ENCODE results near the gene BTBD10. TPM values are rescaled to one million over a fixed set of nuclear protein-coding genes. Genes with fewer than 3 reads are reported as not detected.

The BTBD10 gene
- total and polyA plus RNA-seq, 2 donors (not counting 1 experiment from before 2014, with no cell fraction given) = 40.2 to 83.9 TPM

- H3K4me3 ChIP-seq (replicated peaks in 1 of 4; ENCODE audit: control extremely low read depth in 1 of 4, insufficient read depth in 1 of 4, low read depth in 3 of 4, low read length in 4 of 4) = no peak within 1 kb of the TSS
- no peak within 1 kb of the TSS for H3K9ac ChIP-seq (ENCODE audit: insufficient read depth, low read length)
- H3K27ac ChIP-seq (ENCODE audit: insufficient read depth, low read length) = no peak within 1 kb of the TSS
- no peak for DNase-seq (ENCODE audit: low read depth in 2 of 2)
- TF ChIP-seq EZH2 (IDR thresholded peaks at IDR 0.05; ENCODE audit: low read length, missing control alignments) = no peak
- TF ChIP-seq CTCF (conservative IDR thresholded peaks at IDR 0.05 in 1 of 2, IDR thresholded peaks at IDR 0.05 in 1 of 2; ENCODE audit: low read depth in 1 of 2, low read length in 2 of 2) = no peak
- no peaks in the 10 kb centered on the region for H3K36me3 ChIP-seq (ENCODE audit: control insufficient read depth, insufficient read depth, low read length)
- H3K4me1 ChIP-seq (ENCODE audit: control insufficient read depth, extremely low read depth, insufficient read depth, low read length) = no peaks in the 10 kb centered on the region
- H3K9me3 ChIP-seq (ENCODE audit: control insufficient read depth, insufficient read depth, low read depth, low read length) = no peaks in the 10 kb centered on the region
- no peaks in the 10 kb centered on the region for H3K79me2 ChIP-seq (ENCODE audit: control insufficient read depth, insufficient read depth, low read length)
- no peak within 1 kb of the TSS for H2AFZ ChIP-seq (ENCODE audit: low read length)
- no peak within 1 kb of the TSS for H3K4me2 ChIP-seq (ENCODE audit: extremely low read depth, insufficient read depth, low read length)
- H3K27me3 ChIP-seq (ENCODE audit: control insufficient read depth, insufficient read depth, low read length) = no peaks in the 10 kb centered on the region
- H4K20me1 ChIP-seq (ENCODE audit: control insufficient read depth, extremely low read depth, insufficient read depth, low read length) = no peaks in the 10 kb centered on the region
Measured at GRCh38 chr11:13495929-13496328, 32.9 kb upstream of the BTBD10 start, which contains the start of gene PTH. Gene PTH, minus strand, starts transcription at chr11:13495997. Its CDS starts 3,142 bp downstream, at chr11:13492855.

- H3K27me3 ChIP-seq (ENCODE audit: control insufficient read depth, insufficient read depth, low read length) = no peaks in the 10 kb centered on the region
- no peak overlapping the region for H2AFZ ChIP-seq (ENCODE audit: low read length)
- H3K27ac ChIP-seq (ENCODE audit: insufficient read depth, low read length) = no peak overlapping the region
- H3K4me2 ChIP-seq (ENCODE audit: extremely low read depth, insufficient read depth, low read length) = no peak overlapping the region
- no peak overlapping the region for H3K4me3 ChIP-seq (replicated peaks in 1 of 4; ENCODE audit: control extremely low read depth in 1 of 4, insufficient read depth in 1 of 4, low read depth in 3 of 4, low read length in 4 of 4)
- no peaks in the 10 kb centered on the region for H3K36me3 ChIP-seq (ENCODE audit: control insufficient read depth, insufficient read depth, low read length)
- DNase-seq (ENCODE audit: low read depth in 2 of 2) = no peak
- no peak for TF ChIP-seq EZH2 (IDR thresholded peaks at IDR 0.05; ENCODE audit: low read length, missing control alignments)
- TF ChIP-seq CTCF (conservative IDR thresholded peaks at IDR 0.05 in 1 of 2, IDR thresholded peaks at IDR 0.05 in 1 of 2; ENCODE audit: low read depth in 1 of 2, low read length in 2 of 2) = no peak
- H3K9ac ChIP-seq (ENCODE audit: insufficient read depth, low read length) = no peak overlapping the region
- H3K9me3 ChIP-seq (ENCODE audit: control insufficient read depth, insufficient read depth, low read depth, low read length) = no peaks in the 10 kb centered on the region
- H3K79me2 ChIP-seq (ENCODE audit: control insufficient read depth, insufficient read depth, low read length) = no peaks in the 10 kb centered on the region
- no peaks in the 10 kb centered on the region for H4K20me1 ChIP-seq (ENCODE audit: control insufficient read depth, extremely low read depth, insufficient read depth, low read length)
- H3K4me1 ChIP-seq (ENCODE audit: control insufficient read depth, extremely low read depth, insufficient read depth, low read length) = no peaks in the 10 kb centered on the region
Measured at GRCh38 chr11:13494051-13494450, 31.0 kb upstream of the BTBD10 start.

GRCh38 chr11:13487661-13488030 is 24.6 kb upstream of the BTBD10 start:
- DNase-seq (ENCODE audit: low read depth in 2 of 2) = no peak
- Histone ChIP-seq H3K79me2 (ENCODE audit: control insufficient read depth, insufficient read depth, low read length) (no peaks in the 10 kb centered on the region), H3K4me3 (replicated peaks in 1 of 4; ENCODE audit: control extremely low read depth in 1 of 4, insufficient read depth in 1 of 4, low read depth in 3 of 4, low read length in 4 of 4) (peak overlapping the region in 1 of 4 experiments; percentile 30), H3K4me2 (ENCODE audit: extremely low read depth, insufficient read depth, low read length) (no peak overlapping the region), H3K27ac (ENCODE audit: insufficient read depth, low read length) (no peak overlapping the region), H2AFZ (ENCODE audit: low read length) (no peak overlapping the region), H3K27me3 (ENCODE audit: control insufficient read depth, insufficient read depth, low read length) (no peaks in the 10 kb centered on the region), H3K9ac (ENCODE audit: insufficient read depth, low read length) (no peak overlapping the region), H3K4me1 (ENCODE audit: control insufficient read depth, extremely low read depth, insufficient read depth, low read length) (no peaks in the 10 kb centered on the region), H4K20me1 (ENCODE audit: control insufficient read depth, extremely low read depth, insufficient read depth, low read length) (no peaks in the 10 kb centered on the region), H3K9me3 (ENCODE audit: control insufficient read depth, insufficient read depth, low read depth, low read length) (no peaks in the 10 kb centered on the region), H3K36me3 (ENCODE audit: control insufficient read depth, insufficient read depth, low read length) (no peaks in the 10 kb centered on the region)
- TF ChIP-seq CTCF (conservative IDR thresholded peaks at IDR 0.05 in 1 of 2, IDR thresholded peaks at IDR 0.05 in 1 of 2; ENCODE audit: low read depth in 1 of 2, low read length in 2 of 2) (peak in 1 of 2 donors; percentile 28), EZH2 (IDR thresholded peaks at IDR 0.05; ENCODE audit: low read length, missing control alignments) (no peak)
